ENCODE measurements around the gene F2RL3. TPM values are rescaled to one million over a fixed set of nuclear protein-coding genes. Genes with fewer than 3 reads are reported as not detected.

F2RL3 gene
- total and polyA plus RNA-seq, 9 of the 15 experiments (the other 6 are each of a cell fraction or from before 2014, with no cell fraction given), result 1.4 to 27.6 (median 11.9) TPM

DNA sequence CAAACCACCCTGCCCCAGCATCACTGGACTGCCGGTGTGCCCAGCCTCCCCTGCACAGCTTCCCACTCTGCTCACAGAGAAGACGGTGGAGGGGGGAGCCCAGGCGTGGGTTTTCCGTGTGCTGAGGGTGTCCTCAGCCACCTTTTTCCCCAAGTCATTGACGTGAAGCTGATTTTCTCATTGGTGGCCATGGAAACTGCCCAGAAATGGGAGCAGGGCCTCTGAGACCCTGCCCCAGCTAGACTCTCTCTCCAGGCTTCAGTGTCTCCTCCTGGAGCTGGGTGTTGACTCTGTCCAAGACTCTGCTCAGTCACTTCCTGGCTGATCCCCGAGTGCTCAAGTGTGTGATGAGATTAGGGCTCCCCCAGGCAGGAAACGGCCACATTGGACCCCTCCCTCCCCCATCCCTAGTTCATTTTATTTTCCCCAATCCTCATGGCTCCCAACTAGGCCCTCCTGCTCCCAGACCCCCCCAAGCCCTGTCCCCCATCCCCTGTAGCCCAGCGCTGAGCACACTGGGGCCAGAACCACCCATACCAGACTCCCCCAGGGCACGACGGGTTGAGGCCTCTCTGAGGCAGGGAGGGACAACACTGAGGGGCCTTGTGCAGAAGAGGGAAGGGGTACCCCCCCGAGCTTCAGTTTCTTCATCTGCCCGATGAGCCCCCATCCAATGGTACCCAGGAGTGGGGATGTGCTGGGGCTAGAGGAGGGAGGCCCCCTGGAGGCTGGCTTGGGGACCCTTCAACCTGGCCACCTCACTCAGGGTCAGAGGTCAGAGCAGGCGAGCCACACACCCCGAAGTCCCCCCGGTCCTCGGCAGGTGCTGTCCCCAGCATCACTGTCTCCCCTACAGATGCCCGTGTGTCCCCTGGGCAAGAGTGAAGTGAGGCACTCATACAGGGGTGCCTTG lies 1.2 kb upstream of the F2RL3 start (continued):
- TF ChIP-seq SFPQ (IDR thresholded peaks at IDR 0.05; ENCODE audit: low read depth, low read length) (no peak), SETDB1 (IDR thresholded peaks at IDR 0.05; ENCODE audit: low read length) (no peak), ZNF436 (CRISPR knock-in tag; IDR thresholded peaks at IDR 0.05) (no peak), MTA3 (IDR thresholded peaks at IDR 0.05; ENCODE audit: borderline replicate concordance) (0 out of 2 replicates have a peak, but pooled peaks have one; percentile 47), ZFP30 (CRISPR knock-in tag; IDR thresholded peaks at IDR 0.05; ENCODE audit: borderline replicate concordance) (no peak), BMI1 (IDR thresholded peaks at IDR 0.05; ENCODE audit: low read length) (no peak), PKNOX1 (IDR thresholded peaks at IDR 0.05) (peak; percentile 3; the same call in 1 of the 2 replicates), DMBX1 (CRISPR knock-in tag; IDR thresholded peaks at IDR 0.05; ENCODE audit: borderline replicate concordance) (peak; percentile 28; the same call in 1 of the 2 replicates), COPS2 (conservative IDR thresholded peaks at IDR 0.05) (no peak), ZNF592 (IDR thresholded peaks at IDR 0.05) (peak; percentile 89), POLR2G (IDR thresholded peaks at IDR 0.05; ENCODE audit: low read depth, low read length) (peak; percentile 55; the same call in 1 of the 2 replicates), NBN (IDR thresholded peaks at IDR 0.05; ENCODE audit: low read depth) (no peak), PURB (CRISPR knock-in tag; IDR thresholded peaks at IDR 0.05; ENCODE audit: low read depth) (no peak), HDAC2 (IDR thresholded peaks at IDR 0.05) (no peak), NFXL1 (CRISPR knock-in tag; IDR thresholded peaks at IDR 0.05) (peak; percentile 60; the same call in 1 of the 2 replicates), POLR2AphosphoS5 (IDR thresholded peaks at IDR 0.05; ENCODE audit: control insufficient read depth, insufficient read depth, low read depth, low read length) (peak; percentile 73)
- TF ChIP-seq, protein P1, sequence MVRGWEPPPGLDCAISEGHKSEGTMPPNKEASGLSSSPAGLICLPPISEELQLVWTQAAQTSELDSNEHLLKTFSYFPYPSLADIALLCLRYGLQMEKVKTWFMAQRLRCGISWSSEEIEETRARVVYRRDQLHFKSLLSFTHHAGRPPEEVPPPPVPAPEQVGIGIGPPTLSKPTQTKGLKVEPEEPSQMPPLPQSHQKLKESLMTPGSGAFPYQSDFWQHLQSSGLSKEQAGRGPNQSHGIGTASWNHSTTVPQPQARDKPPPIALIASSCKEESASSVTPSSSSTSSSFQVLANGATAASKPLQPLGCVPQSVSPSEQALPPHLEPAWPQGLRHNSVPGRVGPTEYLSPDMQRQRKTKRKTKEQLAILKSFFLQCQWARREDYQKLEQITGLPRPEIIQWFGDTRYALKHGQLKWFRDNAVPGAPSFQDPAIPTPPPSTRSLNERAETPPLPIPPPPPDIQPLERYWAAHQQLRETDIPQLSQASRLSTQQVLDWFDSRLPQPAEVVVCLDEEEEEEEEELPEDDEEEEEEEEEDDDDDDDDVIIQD (CRISPR knock-in tag; IDR thresholded peaks at IDR 0.05), result no peak
